Stimulated activated CD8-positive, alpha-beta memory T cell treated with anti-CD3 and anti-CD28 coated beads, Interleukin-7, amount 100 ng/mL, for 48 hours (primary cell): ENCODE measurements around the gene SUFU.
A peak's percentile ranks its signal among the peaks of the same experiment; 100 is the strongest.
"Not testable (repeated sequence)": the region's sequence is repeated elsewhere in the genome, so short reads cannot be mapped to it uniquely, and the experiment has no call there.

Experiments used
- DNase-seq, 2 donors: peaks; one replicate each; pipeline ENCODE4 v3.0.0-alpha.2; 2020; ENCODE audit warnings: low read depth in 1 of 2; ENCODE audit errors: extremely low read depth in 1 of 2

Gene SUFU

DNA sequence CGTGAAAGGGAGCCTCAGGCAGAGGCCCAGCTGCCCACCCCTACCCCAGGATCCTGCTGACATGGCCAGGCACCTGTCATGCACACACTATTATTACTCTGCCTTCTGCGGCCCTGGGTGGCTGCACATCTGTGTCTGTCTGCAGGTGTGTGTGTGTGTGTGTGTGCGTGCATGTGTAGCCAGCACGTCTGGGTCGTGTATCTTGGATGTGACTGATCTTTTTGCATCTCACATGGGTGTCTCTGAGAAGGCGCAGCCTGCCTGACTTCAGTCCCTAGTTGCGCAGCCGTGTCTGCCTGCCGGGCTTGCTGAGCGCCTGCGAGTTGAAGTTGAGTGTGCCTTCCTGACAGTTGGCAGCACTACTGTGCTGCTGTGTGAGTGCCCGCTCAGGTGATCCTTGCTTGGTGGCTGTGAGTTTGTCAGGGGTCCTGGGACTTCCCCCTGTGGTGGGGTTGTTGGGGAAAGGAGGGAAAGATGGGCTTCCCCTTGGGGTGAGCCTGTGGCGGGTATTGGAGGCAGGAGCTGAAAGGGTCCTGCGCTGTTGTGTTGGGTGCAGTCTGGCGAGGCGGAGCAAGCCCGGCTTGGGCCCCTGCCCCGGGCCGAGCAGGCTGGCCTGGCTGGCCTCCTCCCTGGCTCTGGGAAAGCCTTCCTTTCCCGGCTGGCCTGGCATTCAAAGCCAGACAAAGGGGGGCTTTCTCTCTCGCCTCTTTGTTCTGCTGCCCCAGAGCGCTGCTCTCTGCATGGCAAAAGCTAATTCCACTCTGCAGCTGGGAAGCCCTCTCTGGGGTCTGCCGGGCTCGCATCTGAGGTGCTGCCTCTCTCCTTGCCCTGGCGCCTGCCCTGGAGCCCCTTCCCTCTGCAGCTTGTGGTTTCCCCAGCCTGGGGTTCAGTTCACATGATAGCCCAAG lies 145.4 kb downstream of the SUFU start:
- no peak for DNase-seq

- DNase-seq, result no peak
Observed at GRCh38 chr10:102649797-102650654, 146.3 kb downstream of the SUFU start.

DNA sequence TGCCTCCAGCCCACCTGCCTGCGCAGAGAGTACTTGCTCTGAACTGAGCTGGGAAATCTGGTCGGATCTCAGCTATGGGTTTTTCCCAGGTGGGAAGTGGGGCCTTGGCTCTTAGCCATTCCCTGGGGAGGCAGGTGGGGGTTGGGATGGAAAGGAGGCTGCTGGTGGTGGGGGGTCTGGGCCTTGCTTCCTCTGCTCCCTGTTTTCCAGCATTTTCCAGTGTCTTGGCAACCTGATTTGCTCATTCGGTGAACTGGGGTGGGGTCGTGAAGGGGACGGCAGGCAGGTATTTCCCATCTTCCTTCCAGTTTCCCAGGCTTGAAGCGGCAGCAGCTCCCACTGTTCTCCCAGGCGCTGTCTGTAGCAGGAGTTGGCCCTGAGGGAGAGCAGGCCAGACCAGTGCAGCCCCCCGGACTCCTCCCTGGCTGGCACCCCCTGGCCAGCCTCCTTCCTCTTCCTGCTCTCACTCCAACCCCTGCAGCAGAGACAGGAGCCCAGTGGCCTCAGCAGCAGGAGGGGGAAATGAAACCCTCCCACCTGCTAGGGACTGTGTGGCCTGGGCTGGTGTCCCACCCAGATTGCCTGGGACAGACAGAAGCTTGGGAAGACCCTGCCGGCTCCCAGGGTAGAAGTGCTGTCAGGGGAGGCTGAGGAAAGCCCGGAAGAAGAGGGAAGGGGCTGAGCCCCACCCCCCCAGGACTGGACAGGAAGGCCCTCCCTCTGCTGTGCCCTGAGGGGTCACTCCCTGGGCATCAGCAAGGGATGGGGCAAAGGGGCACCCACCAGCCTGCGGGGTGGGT lies 147.1 kb downstream of the SUFU start:
- no peak for DNase-seq

GRCh38 chr10:102651455-102652169 lies 147.8 kb downstream of the SUFU start:
- no peak for DNase-seq

DNA sequence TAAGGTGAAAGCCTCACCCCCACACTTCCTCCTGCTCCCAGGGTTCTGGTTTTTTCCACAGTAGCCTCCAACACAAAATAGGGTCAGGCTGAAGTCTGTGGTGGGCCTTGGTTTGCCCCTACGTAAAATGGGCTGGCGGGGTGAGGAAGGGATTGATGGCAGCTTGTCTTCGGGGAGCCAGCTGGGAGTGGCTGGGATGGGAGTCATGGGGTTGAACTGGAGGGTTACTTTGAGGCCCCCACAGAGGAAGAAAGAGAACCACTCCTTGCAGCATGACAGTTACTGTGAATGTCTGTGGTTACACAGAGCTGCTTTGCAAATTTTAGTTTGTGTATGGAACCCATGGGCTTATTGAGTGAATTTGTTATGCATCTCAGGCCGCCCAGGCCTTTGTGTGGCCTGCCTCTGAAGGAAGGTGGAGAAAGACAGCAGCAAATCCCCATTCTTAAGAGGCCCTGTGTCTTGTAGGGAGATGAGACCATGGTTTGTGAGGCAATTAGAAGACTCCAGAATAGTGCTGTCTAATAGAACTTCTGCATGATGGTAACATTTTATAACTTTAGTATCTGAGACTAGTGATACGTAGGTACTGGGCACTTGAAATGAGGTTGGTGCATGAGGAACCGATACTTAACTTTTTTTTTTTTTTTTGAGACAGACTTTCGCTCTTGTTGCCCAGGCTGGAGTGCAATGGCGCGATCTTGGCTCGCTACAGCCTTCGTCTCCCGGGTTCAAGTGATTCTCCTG lies 148.6 kb downstream of the SUFU start:
- DNase-seq, result no peak

- no peak for DNase-seq
Observed at GRCh38 chr10:102653060-102653459, 149.3 kb downstream of the SUFU start.

DNA sequence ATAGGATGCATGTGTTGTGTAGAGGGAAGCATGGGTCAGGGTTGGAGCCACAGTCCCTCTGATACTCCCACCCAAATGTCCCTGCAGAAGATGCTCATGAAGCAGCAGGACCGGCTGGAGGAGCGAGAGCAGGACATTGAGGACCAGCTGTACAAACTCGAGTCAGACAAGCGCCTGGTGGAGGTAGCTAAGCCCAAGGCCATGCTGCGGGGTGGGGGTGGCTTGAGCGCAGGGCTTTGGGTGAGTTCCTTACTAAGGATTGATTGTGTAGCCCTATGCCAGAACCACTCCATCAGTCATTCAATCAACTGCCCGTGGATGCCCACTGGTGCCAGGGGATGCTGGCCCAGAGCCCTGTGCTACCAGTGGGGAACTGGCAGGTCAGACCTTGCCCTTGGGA lies 150.8 kb downstream of the SUFU start:
- no peak for DNase-seq

DNA sequence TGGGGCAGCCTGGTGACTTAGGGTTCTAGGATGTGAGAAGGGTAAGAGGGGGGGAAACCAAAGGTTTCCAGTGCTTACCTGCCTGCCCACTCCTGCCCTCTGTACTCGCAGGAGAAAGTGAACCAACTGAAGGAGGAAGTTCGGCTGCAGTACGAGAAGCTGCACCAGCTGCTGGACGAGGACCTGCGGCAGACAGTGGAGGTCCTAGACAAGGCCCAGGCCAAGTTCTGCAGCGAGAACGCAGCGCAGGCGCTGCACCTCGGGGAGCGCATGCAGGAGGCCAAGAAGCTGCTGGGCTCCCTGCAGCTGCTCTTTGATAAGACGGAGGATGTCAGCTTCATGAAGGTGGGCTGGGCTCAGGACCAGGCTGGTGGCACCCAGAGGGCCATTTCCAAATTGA lies 151.2 kb downstream of the SUFU start:
- DNase-seq, result no peak

DNA sequence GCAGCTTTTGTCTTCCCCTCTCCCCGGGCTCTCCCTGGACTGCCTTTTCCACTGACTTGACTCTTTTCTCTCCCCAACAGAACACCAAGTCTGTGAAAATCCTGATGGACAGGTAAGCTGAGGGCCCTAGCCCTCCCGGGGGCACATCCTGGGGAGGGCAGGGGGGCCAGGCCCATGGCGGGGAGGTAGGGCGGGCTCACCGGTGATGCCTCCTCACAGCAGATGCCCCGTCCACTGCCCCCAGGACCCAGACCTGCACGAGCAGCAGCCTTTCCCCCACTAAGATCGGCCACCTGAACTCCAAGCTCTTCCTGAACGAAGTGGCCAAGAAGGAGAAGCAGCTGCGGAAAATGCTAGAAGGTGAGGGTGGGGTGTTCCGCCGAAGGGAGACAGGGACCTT lies 152.3 kb downstream of the SUFU start:
- DNase-seq, result no peak

DNA sequence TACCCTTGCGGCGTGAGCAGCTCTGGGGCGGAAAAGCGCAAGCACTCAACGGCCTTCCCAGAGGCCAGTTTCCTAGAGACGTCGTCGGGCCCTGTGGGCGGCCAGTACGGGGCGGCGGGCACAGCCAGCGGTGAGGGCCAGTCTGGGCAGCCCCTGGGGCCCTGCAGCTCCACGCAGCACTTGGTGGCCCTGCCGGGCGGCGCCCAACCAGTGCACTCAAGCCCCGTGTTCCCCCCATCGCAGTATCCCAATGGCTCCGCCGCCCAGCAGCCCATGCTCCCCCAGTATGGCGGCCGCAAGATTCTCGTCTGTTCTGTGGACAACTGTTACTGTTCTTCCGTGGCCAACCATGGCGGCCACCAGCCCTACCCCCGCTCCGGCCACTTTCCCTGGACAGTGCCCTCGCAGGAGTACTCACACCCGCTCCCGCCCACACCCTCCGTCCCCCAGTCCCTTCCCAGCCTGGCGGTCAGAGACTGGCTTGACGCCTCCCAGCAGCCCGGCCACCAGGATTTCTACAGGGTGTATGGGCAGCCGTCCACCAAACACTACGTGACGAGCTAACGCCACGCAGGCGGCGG lies 153.1 kb downstream of the SUFU start:
- DNase-seq, result no peak

- no peak for DNase-seq
Observed at GRCh38 chr10:102657451-102657850, 153.7 kb downstream of the SUFU start.

GRCh38 chr10:102657984-102658724 lies 154.4 kb downstream of the SUFU start:
- DNase-seq, result no peak

GRCh38 chr10:102658802-102659201 lies 155.0 kb downstream of the SUFU start:
- no peak for DNase-seq

GRCh38 chr10:102660888-102661657 lies 157.3 kb downstream of the SUFU start:
- DNase-seq, result peak in 1 of 2 donors; percentile 82

GRCh38 chr10:102661658-102662028 lies 157.9 kb downstream of the SUFU start:
- DNase-seq, result no peak

- no peak for DNase-seq
Observed at GRCh38 chr10:102665904-102666509, 162.2 kb downstream of the SUFU start.

GRCh38 chr10:102667411-102667810 lies 163.6 kb downstream of the SUFU start:
- DNase-seq, result not testable (repeated sequence)
